Measurements from ENCODE around the gene HBE1. TPM values are rescaled to one million over a fixed set of nuclear protein-coding genes. Genes with fewer than 3 reads are reported as not detected.

The HBE1 gene
- total and polyA plus RNA-seq, 7 donors: not detected

GRCh38 chr11:5223146-5223545 lies 46.6 kb downstream of the HBE1 start:
- 89 to 92% methylated on average over 6 of the region's 6 CpGs for WGBS, 2 donors

More at GRCh38 chr11:5223146-5223545, 46.6 kb downstream of the HBE1 start:
- no peaks in the 10 kb centered on the region for H3K4me1 ChIP-seq
- no peaks in the 10 kb centered on the region for H3K27me3 ChIP-seq
- H3K4me3 ChIP-seq: no peak overlapping the region
- DNase-seq: no peak
- H3K9me3 ChIP-seq: no peaks in the 10 kb centered on the region
- intact Hi-C loops (cut with DNase I): no loop called here
- no peak overlapping the region for H3K27ac ChIP-seq
- TF ChIP-seq POLR2AphosphoS5 (IDR thresholded peaks at IDR 0.05) (no peak), POLR2A (IDR thresholded peaks at IDR 0.05) (no peak), CTCF (IDR thresholded peaks at IDR 0.05) (no peak), EP300 (IDR thresholded peaks at IDR 0.05) (no peak)
- no peaks in the 10 kb centered on the region for H3K36me3 ChIP-seq

Other genes starting within 250 kb of the HBE1 start
- gene OR52J3, start 223.4 kb downstream of the HBE1 start, total RNA-seq: not detected
- not detected for gene OR52J3, start 223.4 kb downstream of the HBE1 start, polyA plus RNA-seq
- not detected for gene OR52E2, start 210.3 kb downstream of the HBE1 start, total RNA-seq
- gene OR52E2, start 210.3 kb downstream of the HBE1 start, polyA plus RNA-seq: not detected
- not detected for gene OR52E1, start 200.4 kb downstream of the HBE1 start, total RNA-seq
- not detected for gene OR52E1, start 200.4 kb downstream of the HBE1 start, polyA plus RNA-seq
- not detected for gene OR52A5, start 131.6 kb downstream of the HBE1 start, total RNA-seq
- not detected for gene OR52A5, start 131.6 kb downstream of the HBE1 start, polyA plus RNA-seq
- gene OR52A1, start 115.2 kb downstream of the HBE1 start, total RNA-seq: not detected
- not detected for gene OR52A1, start 115.2 kb downstream of the HBE1 start, polyA plus RNA-seq
- not detected for gene OR51V1, start 69.3 kb downstream of the HBE1 start, total RNA-seq
- gene OR51V1, start 69.3 kb downstream of the HBE1 start, polyA plus RNA-seq: not detected
- 10 to 100 TPM in 1 of 4 donors, 1 to 10 TPM in 3; 2.5 to 57.3 (median 5.8) TPM for gene HBB, start 42.9 kb downstream of the HBE1 start, total RNA-seq
- 1 to 10 TPM in 2 of 3 donors, not detected in 1; 1.6 to 3.3 TPM for gene HBB, start 42.9 kb downstream of the HBE1 start, polyA plus RNA-seq
- not detected for gene HBD, start 35.5 kb downstream of the HBE1 start, total RNA-seq
- not detected for gene HBD, start 35.5 kb downstream of the HBE1 start, polyA plus RNA-seq
- gene HBG1, start 20.1 kb downstream of the HBE1 start, total RNA-seq: not detected
- gene HBG1, start 20.1 kb downstream of the HBE1 start, polyA plus RNA-seq: not detected
- not detected for gene HBG2, start 15.2 kb downstream of the HBE1 start, total RNA-seq
- not detected for gene HBG2, start 15.2 kb downstream of the HBE1 start, polyA plus RNA-seq
- not detected for gene OR51B4, start 32.0 kb upstream of the HBE1 start, total RNA-seq
- not detected for gene OR51B4, start 32.0 kb upstream of the HBE1 start, polyA plus RNA-seq
- gene OR51B2, start 54.4 kb upstream of the HBE1 start, total RNA-seq: 1 to 10 TPM in 1 of 4 donors, under 1 TPM in 1, not detected in 2; 0.66 to 1.1 TPM
- not detected for gene OR51B2, start 54.4 kb upstream of the HBE1 start, polyA plus RNA-seq
- 1 to 10 TPM in 1 of 4 donors, not detected in 3; 1.3 TPM for gene OR51B5, start 73.6 kb upstream of the HBE1 start, total RNA-seq
- not detected for gene OR51B5, start 73.6 kb upstream of the HBE1 start, polyA plus RNA-seq
- not detected for gene OR51B6, start 81.6 kb upstream of the HBE1 start, total RNA-seq
- not detected for gene OR51B6, start 81.6 kb upstream of the HBE1 start, polyA plus RNA-seq
- gene OR51M1, start 113.9 kb upstream of the HBE1 start, total RNA-seq: not detected
- gene OR51M1, start 113.9 kb upstream of the HBE1 start, polyA plus RNA-seq: under 1 TPM in 1 of 3 donors, not detected in 2; under 0.01 TPM
- not detected for gene OR51Q1, start 152.2 kb upstream of the HBE1 start, total RNA-seq
- gene OR51Q1, start 152.2 kb upstream of the HBE1 start, polyA plus RNA-seq: not detected
- gene OR51I1, start 171.6 kb upstream of the HBE1 start, total RNA-seq: 1 to 10 TPM in 1 of 4 donors, not detected in 3; 2.2 TPM
- not detected for gene OR51I1, start 171.6 kb upstream of the HBE1 start, polyA plus RNA-seq
- gene OR51I2, start 179.4 kb upstream of the HBE1 start, total RNA-seq: not detected
- not detected for gene OR51I2, start 179.4 kb upstream of the HBE1 start, polyA plus RNA-seq
- not detected for gene OR52D1, start 218.7 kb upstream of the HBE1 start, total RNA-seq
- not detected for gene OR52D1, start 218.7 kb upstream of the HBE1 start, polyA plus RNA-seq
- gene UBQLN3, start 240.0 kb upstream of the HBE1 start, total RNA-seq: 1 to 10 TPM in 2 of 4 donors, under 1 TPM in 1, not detected in 1; 0.71 to 1.2 (median 1.1) TPM
- not detected for gene UBQLN3, start 240.0 kb upstream of the HBE1 start, polyA plus RNA-seq
- gene UBQLNL, start 246.8 kb upstream of the HBE1 start, total RNA-seq: 1 to 10 TPM in 1 of 4 donors, under 1 TPM in 3; 0.36 to 1.7 (median 0.60) TPM
- under 1 TPM in 1 of 3 donors, not detected in 2; 0.34 TPM for gene UBQLNL, start 246.8 kb upstream of the HBE1 start, polyA plus RNA-seq

All from sigmoid colon (tissue), 7 donors.